ENCODE data around the gene PAPPA2.

The PAPPA2 gene

GRCh38 chr1:176768532-176768931 lies 305.6 kb downstream of the PAPPA2 start:
- DNase-seq (ENCODE audit: low spot score) = no peak

- DNase-seq (ENCODE audit: low spot score) = no peak
These were observed 307.1 kb downstream of the PAPPA2 start for GRCh38 chr1:176770066-176770465.

- DNase-seq (ENCODE audit: low spot score) = no peak
These were observed 310.1 kb downstream of the PAPPA2 start for GRCh38 chr1:176773038-176773437.

DNA sequence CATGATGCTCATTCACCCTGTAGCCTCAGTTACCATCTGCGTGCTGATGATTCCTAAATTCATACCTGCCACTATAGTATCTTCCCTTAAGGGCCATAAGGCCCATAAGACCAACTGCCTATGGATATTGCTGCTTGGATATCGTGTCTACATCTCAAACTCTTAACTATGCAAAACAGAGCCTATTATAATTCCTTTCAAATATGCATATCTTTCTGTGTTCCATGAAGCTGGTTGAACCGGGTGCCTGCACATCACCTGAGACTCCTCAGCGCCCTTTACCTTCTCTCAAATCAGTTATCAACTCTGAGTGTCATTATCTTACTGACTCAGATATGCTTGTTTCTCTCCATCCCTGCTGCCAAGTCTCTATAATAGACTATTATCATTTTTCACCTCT lies 311.2 kb downstream of the PAPPA2 start:
- no peak for DNase-seq (ENCODE audit: low spot score)

DNA sequence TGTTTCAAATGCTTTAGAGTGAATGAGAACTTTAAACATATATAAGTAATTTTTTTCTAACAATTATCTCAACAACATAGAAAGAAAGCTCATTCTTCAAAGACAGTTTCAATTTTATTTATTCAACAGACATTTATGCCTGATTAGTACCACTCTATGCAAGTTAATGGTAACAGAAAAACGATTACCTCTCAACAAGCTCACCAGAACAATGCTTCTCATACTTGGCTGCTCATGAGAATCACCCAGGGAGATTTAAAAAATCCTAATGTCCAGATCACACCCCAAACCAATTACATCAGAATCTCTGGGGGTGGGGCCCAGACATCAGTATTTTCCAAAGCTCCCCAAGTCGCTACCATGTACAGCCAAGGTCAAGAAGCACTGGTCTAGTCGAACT lies 312.4 kb downstream of the PAPPA2 start:
- no peak for DNase-seq (ENCODE audit: low spot score)

- DNase-seq (ENCODE audit: low spot score) = no peak
These were observed 313.0 kb downstream of the PAPPA2 start for GRCh38 chr1:176775996-176776395.

DNA sequence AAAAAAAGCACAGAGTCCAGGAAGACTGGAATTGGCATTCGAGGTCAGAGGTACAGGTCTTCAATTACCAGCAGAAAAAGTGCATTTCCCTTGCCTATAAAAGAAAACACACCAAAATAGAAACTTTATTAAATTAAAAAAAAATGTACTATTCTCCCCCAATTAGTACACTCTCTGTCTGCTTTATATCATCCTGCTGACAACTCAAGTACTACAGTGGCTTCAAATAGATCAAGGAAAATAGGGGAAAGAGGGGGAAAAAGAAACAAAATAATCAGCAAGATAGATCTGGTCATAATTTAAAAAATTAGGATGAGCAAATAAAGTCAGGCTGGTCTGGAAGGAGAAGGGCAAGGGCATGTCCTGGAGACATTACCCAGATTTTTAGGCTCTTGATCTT lies 315.1 kb downstream of the PAPPA2 start:
- no peak for DNase-seq (ENCODE audit: low spot score)

- no peak for DNase-seq (ENCODE audit: low spot score)
These were observed 317.0 kb downstream of the PAPPA2 start for GRCh38 chr1:176779992-176780328.

GRCh38 chr1:176783309-176783708 lies 320.3 kb downstream of the PAPPA2 start:
- no peak for DNase-seq (ENCODE audit: low spot score)

GRCh38 chr1:176785056-176785455 lies 322.1 kb downstream of the PAPPA2 start:
- DNase-seq (ENCODE audit: low spot score) = no peak

DNA sequence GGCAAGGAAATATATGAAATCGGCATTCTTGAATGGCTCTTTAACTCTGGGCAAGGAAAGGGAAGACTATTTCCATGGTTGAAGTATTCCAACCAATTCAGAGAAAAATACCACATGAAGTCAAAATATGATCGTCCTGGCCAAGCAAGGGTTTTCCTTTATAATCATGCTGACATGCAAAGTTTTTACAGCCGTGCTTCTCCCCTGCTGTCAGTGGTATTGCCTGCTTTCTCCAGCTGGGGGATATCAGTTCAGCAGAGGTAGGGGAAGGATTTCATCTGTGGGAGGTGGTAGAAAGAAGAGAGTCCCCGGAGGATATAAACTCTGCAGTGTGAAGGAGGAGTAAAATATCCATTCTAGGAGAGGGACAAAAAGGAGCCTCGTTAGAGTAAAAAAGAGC lies 322.8 kb downstream of the PAPPA2 start:
- no peak for DNase-seq (ENCODE audit: low spot score)

GRCh38 chr1:176786274-176786673 lies 323.3 kb downstream of the PAPPA2 start:
- no peak for DNase-seq (ENCODE audit: low spot score)

DNA sequence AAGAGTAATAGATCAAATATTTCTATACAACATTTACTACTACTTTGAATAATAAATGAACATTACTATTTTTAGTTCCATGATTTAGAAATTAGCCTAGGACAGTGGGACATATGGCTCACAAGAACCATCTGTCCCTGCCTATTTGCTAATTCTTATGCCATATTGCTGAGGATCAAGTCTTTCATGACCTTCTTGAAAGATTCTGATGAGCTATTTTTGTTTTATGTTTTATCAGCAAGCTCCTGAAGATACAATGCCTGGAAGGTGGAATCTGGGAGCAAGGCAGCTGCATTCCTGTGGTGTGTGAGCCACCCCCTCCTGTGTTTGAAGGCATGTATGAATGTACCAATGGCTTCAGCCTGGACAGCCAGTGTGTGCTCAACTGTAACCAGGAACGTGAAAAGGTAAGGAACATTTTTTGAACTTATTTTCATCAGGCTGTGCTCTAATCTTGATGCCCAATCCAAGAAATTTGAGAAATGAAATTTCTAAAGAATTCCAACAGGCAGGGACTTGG lies 326.7 kb downstream of the PAPPA2 start:
- DNase-seq (ENCODE audit: low spot score) = no peak

GRCh38 chr1:176790786-176791185 lies 327.8 kb downstream of the PAPPA2 start:
- no peak for DNase-seq (ENCODE audit: low spot score)

DNA sequence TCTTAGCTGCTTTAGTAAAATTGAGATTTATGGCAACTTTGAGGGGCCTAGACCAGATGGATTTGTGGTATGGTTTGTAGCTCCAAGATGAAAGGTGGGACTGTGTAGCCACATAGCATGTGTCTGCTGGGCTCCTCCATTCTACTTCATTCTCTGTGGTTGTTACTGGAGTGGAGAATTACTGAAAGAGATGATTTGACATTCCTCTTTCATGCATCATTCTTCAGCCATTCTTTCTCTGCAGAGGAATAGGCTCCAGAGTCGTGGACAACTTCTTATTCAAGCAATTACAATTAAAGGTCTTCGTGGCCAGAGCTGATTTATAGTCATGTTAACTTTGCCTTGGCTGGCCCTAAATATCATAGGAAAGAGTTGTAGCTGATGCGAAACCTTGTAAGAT lies 328.9 kb downstream of the PAPPA2 start:
- no peak for DNase-seq (ENCODE audit: low spot score)

GRCh38 chr1:176794897-176795508 lies 332.0 kb downstream of the PAPPA2 start:
- no peak for DNase-seq (ENCODE audit: low spot score)

DNA sequence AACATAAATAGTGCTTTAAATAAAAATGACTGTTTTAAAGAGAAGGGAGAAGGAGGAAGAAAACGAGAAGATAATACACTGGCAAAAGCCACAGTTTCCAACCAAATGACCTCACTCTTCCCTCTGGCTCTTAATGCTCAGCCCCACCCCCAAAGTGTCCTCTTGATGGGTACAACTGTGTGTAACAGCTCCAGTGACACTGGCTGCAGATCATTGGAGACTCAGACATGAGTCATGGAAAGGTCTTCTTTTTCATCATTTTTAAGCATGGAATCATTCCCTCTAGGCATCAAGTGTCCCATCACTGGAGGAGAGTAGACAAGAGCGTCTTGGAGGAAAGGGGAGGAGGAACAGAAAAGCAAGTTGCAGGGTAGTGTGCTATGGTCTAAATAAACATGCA lies 333.0 kb downstream of the PAPPA2 start:
- DNase-seq (ENCODE audit: low spot score) = no peak

DNA sequence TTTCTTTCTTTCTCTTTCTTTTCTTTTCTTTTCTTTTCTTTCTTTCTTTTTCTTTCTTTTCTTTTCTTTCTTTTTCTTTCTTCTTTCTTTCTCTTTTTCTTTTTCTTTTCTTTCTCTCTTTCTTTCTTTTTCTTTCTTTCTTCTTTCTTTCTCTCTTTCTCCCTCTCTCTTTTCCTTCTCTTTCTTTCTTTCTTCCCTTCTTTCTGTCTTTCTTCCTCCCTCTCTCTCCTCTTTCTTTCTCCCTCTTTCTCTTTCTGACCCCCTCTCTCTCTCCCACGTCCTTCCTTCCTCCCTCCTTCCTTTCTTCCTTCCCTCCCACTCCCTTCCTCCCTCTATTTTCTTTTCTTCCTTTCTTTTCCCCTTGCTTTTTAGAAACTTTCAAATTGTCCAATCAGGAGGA lies 333.6 kb downstream of the PAPPA2 start:
- no peak for DNase-seq (ENCODE audit: low spot score)

DNA sequence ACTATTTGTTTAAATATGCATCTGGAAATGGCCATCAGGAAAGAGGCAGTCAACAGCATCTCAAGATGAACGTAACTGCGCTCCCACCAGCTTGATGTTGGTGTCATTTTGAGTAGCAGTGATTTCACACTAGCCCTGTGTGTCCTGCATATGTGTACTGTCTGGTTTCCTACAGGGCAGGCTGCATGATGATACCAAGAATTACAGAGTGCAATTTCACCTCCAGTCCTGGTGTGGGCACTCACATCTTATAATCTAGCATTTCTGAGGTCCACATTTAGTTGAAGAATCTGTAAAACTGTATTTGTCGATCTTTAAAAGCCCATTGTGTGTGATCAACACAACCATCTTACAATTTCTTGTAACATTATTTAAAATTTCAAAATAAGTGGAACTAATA lies 336.4 kb downstream of the PAPPA2 start:
- DNase-seq (ENCODE audit: low spot score) = no peak

DNA sequence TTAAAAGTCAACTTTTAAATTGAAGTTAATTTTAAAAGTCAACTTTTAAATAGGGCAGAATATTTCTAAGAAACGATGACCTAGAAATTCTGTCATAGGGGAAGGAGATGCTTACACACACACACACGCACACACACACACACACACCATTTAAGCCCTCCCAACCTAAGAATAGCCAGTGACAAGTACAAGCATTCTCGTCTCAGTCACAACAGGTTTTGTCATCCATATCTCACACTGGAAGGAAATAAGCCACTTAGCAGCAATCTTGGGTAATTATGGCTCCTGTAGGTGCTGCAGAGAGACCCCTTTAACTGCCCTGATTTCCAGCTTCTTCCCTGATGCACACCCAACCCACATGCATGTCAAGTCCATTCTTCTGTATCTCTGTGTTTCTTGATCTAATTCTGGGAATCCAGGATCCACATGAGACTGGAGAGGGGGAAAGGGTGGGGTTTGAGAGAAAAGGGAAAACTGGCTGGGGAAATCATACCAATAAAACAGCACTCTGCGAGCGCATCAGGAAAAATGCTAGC lies 338.1 kb downstream of the PAPPA2 start:
- no peak for DNase-seq (ENCODE audit: low spot score)

DNA sequence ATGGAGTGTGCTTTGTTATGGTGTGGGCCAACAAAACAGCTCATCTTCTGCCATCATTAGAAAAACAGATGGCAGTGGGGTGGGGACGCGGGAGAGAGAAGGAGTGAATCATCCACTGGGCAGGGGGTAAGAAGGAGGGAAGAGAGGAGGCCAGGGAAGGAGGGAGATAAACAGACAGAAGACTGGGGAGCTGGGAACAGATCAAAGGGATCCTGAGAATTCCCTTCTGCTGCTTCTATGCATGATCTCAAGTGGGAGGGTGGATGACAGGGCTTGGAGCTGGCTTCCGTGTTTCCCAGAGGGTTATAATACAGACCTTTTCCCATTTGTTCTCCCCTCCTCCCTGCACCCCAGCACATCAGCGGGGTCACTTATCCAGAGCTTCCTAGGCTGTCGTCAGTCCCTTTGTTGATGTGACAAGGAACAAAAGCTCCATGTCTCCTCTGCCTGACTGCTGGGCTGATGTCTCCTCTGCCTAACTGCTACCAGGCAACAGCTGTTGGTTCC lies 338.6 kb downstream of the PAPPA2 start:
- peak; percentile 10 for DNase-seq (ENCODE audit: low spot score)

- DNase-seq (ENCODE audit: low spot score) = no peak
These were observed 339.3 kb downstream of the PAPPA2 start for GRCh38 chr1:176802316-176802715.

DNA sequence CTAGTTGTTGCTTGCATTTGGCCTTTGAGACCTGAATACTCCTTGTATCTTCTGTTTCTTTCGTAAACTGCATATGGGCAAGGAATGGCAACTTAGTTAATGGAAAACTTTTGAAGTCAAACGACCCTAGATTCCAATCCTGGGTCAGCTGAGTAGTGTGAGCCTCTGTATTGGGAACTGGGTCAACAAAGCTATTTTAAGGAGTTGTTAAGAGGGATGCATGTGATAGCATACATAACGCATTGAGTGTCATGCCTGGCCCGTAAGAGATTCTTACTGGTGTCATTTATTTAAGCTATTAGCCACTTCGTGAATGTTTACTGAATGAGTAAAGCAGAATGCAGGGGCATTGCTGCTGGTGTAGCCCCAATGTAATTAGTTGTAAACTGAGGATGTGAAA lies 340.1 kb downstream of the PAPPA2 start:
- DNase-seq (ENCODE audit: low spot score) = no peak

GRCh38 chr1:176803596-176803995 lies 340.6 kb downstream of the PAPPA2 start:
- DNase-seq (ENCODE audit: low spot score) = no peak
